ENCODE data around the gene PHETA2.

Gene PHETA2

GRCh38 chr22:42074132-42074811, at the start of gene PHETA2:
Gene PHETA2, plus strand, starts transcription at chr22:42074248. Its CDS starts 3,046 bp downstream, at chr22:42077294.
- DNase-seq (ENCODE audit: low read depth, low spot score), result peak; percentile 42
- H3K4me3 ChIP-seq (ENCODE audit: low read depth, low read length), result peak within 1 kb of the TSS; percentile 60
- TF ChIP-seq CTCF (IDR thresholded peaks at IDR 0.05; ENCODE audit: low read depth, low read length), result peak; percentile 41
- in situ Hi-C loops (cut with HindIII; ENCODE audit: low sequenced_read_pairs), result no loop called here

GRCh38 chr22:42025421-42025820, 48.6 kb upstream of the PHETA2 start:
- no peak for DNase-seq (ENCODE audit: low read depth, low spot score)
- TF ChIP-seq CTCF (IDR thresholded peaks at IDR 0.05; ENCODE audit: low read depth, low read length), result no peak
- no peak overlapping the region for H3K4me3 ChIP-seq (ENCODE audit: low read depth, low read length)
- in situ Hi-C loops (cut with HindIII; ENCODE audit: low sequenced_read_pairs), result no loop called here

- TF ChIP-seq CTCF (IDR thresholded peaks at IDR 0.05; ENCODE audit: low read depth, low read length), result no peak
- no peak overlapping the region for H3K4me3 ChIP-seq (ENCODE audit: low read depth, low read length)
- DNase-seq (ENCODE audit: low read depth, low spot score), result no peak
- in situ Hi-C loops (cut with HindIII; ENCODE audit: low sequenced_read_pairs), result no loop called here
Measured at GRCh38 chr22:42026705-42027104, 47.3 kb upstream of the PHETA2 start.

- no peak overlapping the region for H3K4me3 ChIP-seq (ENCODE audit: low read depth, low read length)
- in situ Hi-C loops (cut with HindIII; ENCODE audit: low sequenced_read_pairs), result no loop called here
- no peak for DNase-seq (ENCODE audit: low read depth, low spot score)
- no peak for TF ChIP-seq CTCF (IDR thresholded peaks at IDR 0.05; ENCODE audit: low read depth, low read length)
Measured at GRCh38 chr22:42033263-42034181, 40.5 kb upstream of the PHETA2 start.

GRCh38 chr22:42035256-42035655, 38.8 kb upstream of the PHETA2 start:
- in situ Hi-C loops (cut with HindIII; ENCODE audit: low sequenced_read_pairs), result no loop called here

More at GRCh38 chr22:42035256-42035655, 38.8 kb upstream of the PHETA2 start:
- TF ChIP-seq CTCF (IDR thresholded peaks at IDR 0.05; ENCODE audit: low read depth, low read length), result no peak
- no peak overlapping the region for H3K4me3 ChIP-seq (ENCODE audit: low read depth, low read length)
- no peak for DNase-seq (ENCODE audit: low read depth, low spot score)
